GM18870 (cell line): ENCODE results near the gene VWDE.

Experiments used
- ATAC-seq: cut with Tn5 transposase; IDR thresholded peaks from one replicate; pipeline ENCODE4 v1.9.1; 2021; ENCODE audit warnings: moderate library complexity; ENCODE audit not compliant: unreplicated experiment

Gene VWDE

GRCh38 chr7:12294701-12295100 is 109.0 kb downstream of the VWDE start:
- no peak for ATAC-seq

GRCh38 chr7:12291870-12292269 is 111.8 kb downstream of the VWDE start:
- ATAC-seq = no peak

GRCh38 chr7:12290761-12291160 is 112.9 kb downstream of the VWDE start:
- no peak for ATAC-seq

- no peak for ATAC-seq
These were observed 113.7 kb downstream of the VWDE start for GRCh38 chr7:12289996-12290395.

GRCh38 chr7:12287901-12288300 is 115.8 kb downstream of the VWDE start:
- ATAC-seq = no peak

GRCh38 chr7:12281038-12281437 is 122.6 kb downstream of the VWDE start:
- no peak for ATAC-seq
